K562 (cell line): ENCODE data around the gene AKIRIN1. TPM values are rescaled to one million over a fixed set of nuclear protein-coding genes. Genes with fewer than 3 reads are reported as not detected.

Experiments
- ATAC-seq: fragments of 200-7000 bp; cut with Tn5 transposase; 3 replicates; pipeline ENCODE4 v1.9.1; 2020; ENCODE audit warnings: moderate library complexity
- BruUV-seq: library from RNA; stranded (reverse); fragments of 400-500 nt; replicated peaks from 2 replicates; lab custom pipeline; 2021; lab: Mats Ljungman, UMichigan
- CTCF ChIA-PET: fragments of 300-600 bp; formaldehyde crosslinking; extraction: SDS; loops from one replicate; lab custom pipeline; 2021; ENCODE audit warnings: low intra/inter-chr PET ratio; lab: Yijun Ruan, JAX
- POLR2A ChIA-PET: fragments of 300-600, 350-650 bp; sonication (Branson Sonifier 250); formaldehyde crosslinking; extraction: SDS; loops from one replicate; lab custom pipeline; 2021; ENCODE audit warnings: antibody characterized with exemption, inconsistent platforms; lab: Yijun Ruan, JAX
- DNase-seq, 4 experiments: peaks; one replicate each; pipeline versions ENCODE4 v3.0.0 to v3.0.0-alpha.2; 2011 to 2018; ENCODE audit warnings: low spot score in 3 of 4, mixed read lengths in 3 of 4; ENCODE audit errors: extremely low read depth in 1 of 4
- FAIRE-seq: peaks from 2 replicates; lab custom pipeline; 2011; peaks lifted over from hg19 to GRCh38; lab: Jason Lieb, UNC
- H2AFZ ChIP-seq: 2 replicates; pipeline ENCODE4 v1.6.0; 2011; ENCODE audit warnings: low read depth, low read length, control low read depth, inconsistent platforms
- H3K27ac ChIP-seq: fragments of 200-600 bp; 3 replicates; pipeline ENCODE4 v1.8.0; 2011; ENCODE audit warnings: low read depth, mild to moderate bottlenecking, control low read depth, inconsistent platforms, low read length, moderate library complexity, mixed read lengths; ENCODE audit errors: extremely low read depth
- H3K27me3 ChIP-seq, 2 experiments: fragments of 300-600 bp in 1 of 2; 2 replicates in 1 of 2; 3 replicates in 1 of 2; pipeline versions ENCODE4 v1.6.0 to v1.8.0; 2011; ENCODE audit warnings: inconsistent platforms in 2 of 2, low read length in 2 of 2, mild to moderate bottlenecking in 1 of 2, mixed read lengths in 1 of 2, moderate library complexity in 1 of 2; ENCODE audit not compliant: control insufficient read depth in 2 of 2, insufficient read depth in 2 of 2
- H3K36me3 ChIP-seq: fragments of 300-600 bp; 3 replicates; pipeline ENCODE4 v1.8.0; 2011; ENCODE audit warnings: mild to moderate bottlenecking, low read length, inconsistent platforms; ENCODE audit not compliant: control insufficient read depth, insufficient read depth
- H3K4me1 ChIP-seq, 2 experiments: fragments of 200-600 bp in 1 of 2; replicated peaks in 1 of 2; 2 replicates in 1 of 2; 3 replicates in 1 of 2; pipeline versions ENCODE4 v1.5.1 to v1.8.0; 2011; ENCODE audit warnings: inconsistent platforms in 2 of 2, low read length in 2 of 2, mild to moderate bottlenecking in 1 of 2, mixed read lengths in 1 of 2, moderate library complexity in 1 of 2; ENCODE audit not compliant: control insufficient read depth in 2 of 2, insufficient read depth in 2 of 2
- H3K4me2 ChIP-seq: 2 replicates; pipeline ENCODE4 v1.6.1; 2011; ENCODE audit warnings: low read length, control low read depth, inconsistent platforms, mixed read lengths; ENCODE audit not compliant: insufficient read depth
- H3K4me3 ChIP-seq: fragments of 200-600 bp; sonication (generic), shearing (Covaris generic); 2 replicates; pipeline ENCODE4 v1.5.1; 2016; ENCODE audit warnings: control low read depth, inconsistent platforms
- H3K79me2 ChIP-seq: fragments of 200-600 bp; 3 replicates; pipeline ENCODE4 v1.8.0; 2011; ENCODE audit warnings: low read length, inconsistent platforms; ENCODE audit not compliant: control insufficient read depth, insufficient read depth
- H3K9ac ChIP-seq, 2 experiments: 2 replicates each; pipeline versions ENCODE4 v1.6.0 to v1.6.1; 2011; ENCODE audit warnings: low read depth in 2 of 2, low read length in 2 of 2, control low read depth in 1 of 2, inconsistent platforms in 1 of 2, mild to moderate bottlenecking in 1 of 2, mixed read lengths in 1 of 2; ENCODE audit not compliant: insufficient read depth in 1 of 2
- H3K9me1 ChIP-seq: one replicate; pipeline ENCODE4 v1.6.0; 2011; ENCODE audit warnings: inconsistent platforms, mild to moderate bottlenecking, low read length, moderate library complexity; ENCODE audit not compliant: control insufficient read depth, insufficient read depth
- H3K9me3 ChIP-seq: replicated peaks from 2 replicates; pipeline ENCODE4 v1.5.1; 2011; ENCODE audit warnings: low read depth, low read length, inconsistent platforms; ENCODE audit not compliant: control insufficient read depth, insufficient read depth
- H4K20me1 ChIP-seq: replicated peaks from 2 replicates; pipeline ENCODE4 v1.6.1; 2011; ENCODE audit warnings: low read length, inconsistent platforms, mixed read lengths; ENCODE audit not compliant: control insufficient read depth, insufficient read depth
- CBX8 ChIP-seq: fragments of 200-600 bp; sonication (generic); IDR thresholded peaks from 2 replicates; pipeline ENCODE4 v1.6.1; 2012; ENCODE audit warnings: borderline replicate concordance, mixed run types, low read depth, mild to moderate bottlenecking, moderate library complexity, mixed read lengths, low read length, control low read depth, inconsistent platforms; ENCODE audit not compliant: poor library complexity, severe bottlenecking; ENCODE audit errors: extremely low read depth
- CHD4 ChIP-seq: fragments of 200-600 bp; sonication (generic); IDR thresholded peaks from 3 replicates; pipeline ENCODE4 v1.6.1; 2012; ENCODE audit warnings: low read depth, mild to moderate bottlenecking, mixed read lengths, low read length, inconsistent platforms; ENCODE audit not compliant: insufficient read depth, insufficient replicate concordance, poor library complexity, severe bottlenecking
- E2F6 ChIP-seq, 2 experiments: IDR thresholded peaks; 2 replicates each; pipeline ENCODE4 v1.6.1; 2011; ENCODE audit warnings: borderline replicate concordance in 1 of 2, control low read depth in 1 of 2, low read depth in 1 of 2, low read length in 1 of 2, mild to moderate bottlenecking in 1 of 2, mixed read lengths in 1 of 2, moderate library complexity in 1 of 2; ENCODE audit not compliant: insufficient read depth in 1 of 2, insufficient read length in 1 of 2, poor library complexity in 1 of 2, severe bottlenecking in 1 of 2; ENCODE audit errors: extremely low read depth in 1 of 2
- FOXA3 ChIP-seq, 2 experiments: fragments of 450-650 bp in 1 of 2; sonication (generic) in 1 of 2; formaldehyde crosslinking; IDR thresholded peaks in 1 of 2; conservative IDR thresholded peaks in 1 of 2; 2 replicates each; pipeline versions ENCODE4 v1.4.0 to v1.8.0; 2020 to 2022; ENCODE audit warnings: mild to moderate bottlenecking in 2 of 2, missing genetic modification reagents in 1 of 2
- FOXM1 ChIP-seq, 2 experiments: fragments of 450-650 bp in 1 of 2; sonication (generic) in 1 of 2; formaldehyde crosslinking in 1 of 2; IDR thresholded peaks; 2 replicates each; pipeline versions ENCODE4 v1.6.1 to v1.9.0; 2017 to 2022; ENCODE audit warnings: low read depth in 2 of 2, mild to moderate bottlenecking in 2 of 2, missing genetic modification reagents in 1 of 2, moderate library complexity in 1 of 2
- GATAD2B ChIP-seq: fragments of 450-650 bp; IDR thresholded peaks from 2 replicates; pipeline ENCODE4 v1.6.1; 2017; ENCODE audit warnings: mild to moderate bottlenecking, borderline replicate concordance
- JUND ChIP-seq, 2 experiments: IDR thresholded peaks; 2 replicates in 1 of 2; 3 replicates in 1 of 2; pipeline ENCODE4 v1.6.1; 2011; ENCODE audit warnings: borderline replicate concordance in 2 of 2, low read depth in 2 of 2, low read length in 2 of 2, improper control_type of control experiment in 1 of 2, missing biosample characterization in 1 of 2, missing genetic modification characterization in 1 of 2, missing genetic modification reagents in 1 of 2
- LEF1 ChIP-seq: fragments of 450-650 bp; IDR thresholded peaks from 2 replicates; pipeline ENCODE4 v1.6.1; 2016; ENCODE audit warnings: mild to moderate bottlenecking
- MXD1 ChIP-seq: fragments of 250-450 bp; sonication (Bioruptor Pico); IDR thresholded peaks from 2 replicates; pipeline ENCODE4 v1.8.0; 2021; ENCODE audit warnings: borderline replicate concordance, mild to moderate bottlenecking, moderate library complexity; ENCODE audit not compliant: poor library complexity, severe bottlenecking
- PRMT5 ChIP-seq: sonication (generic); formaldehyde crosslinking; IDR thresholded peaks from 2 replicates; pipeline ENCODE4 v1.5.0; 2020; ENCODE audit warnings: missing genetic modification reagents
- SETDB1 ChIP-seq: IDR thresholded peaks from one replicate; pipeline ENCODE4 v1.6.1; 2012; ENCODE audit warnings: low read length, control low read depth, inconsistent platforms
- TGIF2 ChIP-seq: sonication (generic); formaldehyde crosslinking; IDR thresholded peaks from 2 replicates; pipeline ENCODE4 v1.8.1; 2022; ENCODE audit warnings: mild to moderate bottlenecking, missing genetic modification reagents, moderate library complexity
- XRCC4 ChIP-seq: IDR thresholded peaks from one replicate; pipeline ENCODE4 v1.6.1; 2011; ENCODE audit not compliant: insufficient read depth, insufficient read length; ENCODE audit errors: extremely low read depth
- ZC3H8 ChIP-seq: fragments of 450-650 bp; IDR thresholded peaks from 2 replicates; pipeline ENCODE4 v1.6.1; 2017
- ZNF12 ChIP-seq: sonication (generic); formaldehyde crosslinking; IDR thresholded peaks from 2 replicates; pipeline ENCODE4 v1.4.0; 2020; ENCODE audit warnings: mild to moderate bottlenecking, missing genetic modification reagents
- ZNF354B ChIP-seq: fragments of 250-450 bp; sonication (Bioruptor Pico); IDR thresholded peaks from 2 replicates; pipeline ENCODE4 v1.4.0; 2020
- WGBS: fragments of 100-300 bp; shearing (Covaris generic); methylation state at CpG from one replicate; pipeline ENCODE4 v1.1.6; 2016; ENCODE audit warnings: low coverage, mixed read lengths; ENCODE audit not compliant: insufficient coverage; ENCODE audit errors: missing lambda C conversion rate; 5-methylcytosine and 5-hydroxymethylcytosine counted together
- in situ Hi-C: fragments of 300-500 bp; cut with MboI; formaldehyde crosslinking; loops from 4 replicates; pipeline ENCODE4 v1.15.0; 2018; ENCODE audit warnings: inconsistent platforms, mixed read lengths
- intact Hi-C: fragments of 100-400 bp; cut with micrococcal nuclease; formaldehyde crosslinking; loops from 2 replicates; pipeline ENCODE4 v1.14.2; 2022
- polyA plus RNA-seq, 8 experiments: library from polyadenylated mRNA; depleted of rRNA in 4 of 8; stranded (reverse) in 5 of 8; unstranded in 3 of 8; fragments of >200 nt; fragmentation: Nextera tagmentation in 2 of 8; fragmentation: Illumina TruSeq in 1 of 8; extraction: Ambion mirVana in 2 of 8; extraction: Trizol in 1 of 8; gene quantifications; 2 replicates each; pipeline versions ENCODE4 v1.2.1 to v1.2.3, GENCODE V29; 2011 to 2014; ENCODE audit warnings: inconsistent platforms in 1 of 8, missing spikeins in 1 of 8
- total RNA-seq, 7 experiments: library from RNA; depleted of rRNA in 6 of 7; stranded (reverse); fragments of >200 nt in 6 of 7; fragmentation: Illumina TruSeq in 2 of 7; extraction: Trizol in 2 of 7; gene quantifications; 2 replicates each; pipeline versions ENCODE4 v1.2.1 to v1.2.3, GENCODE V29; 2011 to 2021; ENCODE audit warnings: low replicate concordance in 1 of 7
- TF ChIP-seq, protein P1 (sequence below): fragments of 250-450 bp; sonication (Bioruptor Pico); IDR thresholded peaks from 2 replicates; pipeline ENCODE4 v1.5.0; 2022; ENCODE audit warnings: mild to moderate bottlenecking

Gene AKIRIN1
- total and polyA plus RNA-seq, 9 of the 15 experiments (the other 6 are each of a cell fraction or from before 2014, with no cell fraction given), result 11.5 to 139 (median 83.4) TPM

- POLR2A ChIA-PET, result interaction anchor here (0.6 to 0.7 kb wide), 2 partner anchors 38 to 50 kb away, joined by 3 to 4 read pairs; no protein-coding TSS in a partner anchor
- in situ Hi-C loops, result no loop called here
- intact Hi-C loops, result no loop called here
- Histone ChIP-seq H3K79me2 (no peaks in the 10 kb centered on the region), H3K27ac (peak overlapping the region; percentile 45; the same call in 2 of the 3 replicates), H3K9me3 (no peaks in the 10 kb centered on the region), H3K27me3 (no peaks in the 10 kb centered on the region), H3K36me3 (no peaks in the 10 kb centered on the region), H3K4me3 (no peak overlapping the region), H3K4me1 (peaks cover 10 to 12% of the 10 kb centered on the region in 2 experiments; a peak in 4 of 5 replicates), H3K4me2 (peak overlapping the region; percentile 28; the same call in 1 of the 2 replicates), H2AFZ (peak overlapping the region; percentile 72), H3K9me1 (no peaks in the 10 kb centered on the region), H4K20me1 (no peaks in the 10 kb centered on the region), H3K9ac (no peak overlapping the region)
- WGBS, result 9% methylated on average over 4 of the region's 4 CpGs
- no TSS peak for BruUV-seq
- DNase-seq (peak in 2 of 4 experiments; percentile 38 to 63), ATAC-seq (peak; percentile 64), FAIRE-seq (peak; percentile 70)
- CTCF ChIA-PET, result no interaction called here
- TF ChIP-seq ZC3H8 (no peak), ZNF12 (CRISPR knock-in tag) (no peak), E2F6 (IDR thresholded peaks at IDR 0.05; ENCODE audit: borderline replicate concordance in 1 of 2, extremely low read depth in 1 of 2, insufficient read depth in 1 of 2, insufficient read length in 1 of 2, low read depth in 1 of 2, low read length in 1 of 2, poor library complexity in 1 of 2, severe bottlenecking in 1 of 2) (peak in 1 of 2 experiments; percentile 7), MXD1 (CRISPR knock-in tag) (no peak), FOXM1 (IDR thresholded peaks at IDR 0.05; ENCODE audit: low read depth) (peak; percentile 52; the same call in 1 of the 2 replicates), FOXM1 (CRISPR knock-in tag; IDR thresholded peaks at IDR 0.05; ENCODE audit: low read depth) (no peak), SETDB1 (no peak), ZNF354B (CRISPR knock-in tag) (no peak), GATAD2B (no peak), JUND (IDR thresholded peaks at IDR 0.05; ENCODE audit: borderline replicate concordance, low read depth, low read length) (peak; percentile 47; the same call in 1 of the 2 replicates), JUND (tag; IDR thresholded peaks at IDR 0.05; ENCODE audit: borderline replicate concordance, low read depth, low read length) (no peak; the same call in 2 of the 3 replicates), CHD4 (no peak), LEF1 (0 out of 2 replicates have a peak, but pooled peaks have one; percentile 19), XRCC4 (no peak), TGIF2 (CRISPR knock-in tag) (no peak), FOXA3 (CRISPR knock-in tag; conservative IDR thresholded peaks at IDR 0.05 in 1 of 2, IDR thresholded peaks at IDR 0.05 in 1 of 2) (no peak), PRMT5 (CRISPR knock-in tag) (no peak), CBX8 (no peak)
- TF ChIP-seq, protein P1, sequence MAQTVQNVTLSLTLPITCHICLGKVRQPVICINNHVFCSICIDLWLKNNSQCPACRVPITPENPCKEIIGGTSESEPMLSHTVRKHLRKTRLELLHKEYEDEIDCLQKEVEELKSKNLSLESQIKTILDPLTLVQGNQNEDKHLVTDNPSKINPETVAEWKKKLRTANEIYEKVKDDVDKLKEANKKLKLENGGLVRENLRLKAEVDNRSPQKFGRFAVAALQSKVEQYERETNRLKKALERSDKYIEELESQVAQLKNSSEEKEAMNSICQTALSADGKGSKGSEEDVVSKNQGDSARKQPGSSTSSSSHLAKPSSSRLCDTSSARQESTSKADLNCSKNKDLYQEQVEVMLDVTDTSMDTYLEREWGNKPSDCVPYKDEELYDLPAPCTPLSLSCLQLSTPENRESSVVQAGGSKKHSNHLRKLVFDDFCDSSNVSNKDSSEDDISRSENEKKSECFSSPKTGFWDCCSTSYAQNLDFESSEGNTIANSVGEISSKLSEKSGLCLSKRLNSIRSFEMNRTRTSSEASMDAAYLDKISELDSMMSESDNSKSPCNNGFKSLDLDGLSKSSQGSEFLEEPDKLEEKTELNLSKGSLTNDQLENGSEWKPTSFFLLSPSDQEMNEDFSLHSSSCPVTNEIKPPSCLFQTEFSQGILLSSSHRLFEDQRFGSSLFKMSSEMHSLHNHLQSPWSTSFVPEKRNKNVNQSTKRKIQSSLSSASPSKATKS, result no peak
Measured at GRCh38 chr1:38953433-38953860, 37.6 kb upstream of the AKIRIN1 start.
